ENCODE results near the gene IMMP1L.

GRCh38 chr11:31445621-31446020 lies 63.8 kb downstream of the IMMP1L start:
- no peak for TF ChIP-seq CTCF (conservative IDR thresholded peaks at IDR 0.05; ENCODE audit: low read length)
- no peak for TF ChIP-seq EZH2phosphoT487 (IDR thresholded peaks at IDR 0.05; ENCODE audit: borderline replicate concordance)
